Spleen (tissue), 11 donors: ENCODE data around the gene MARK2. TPM values are rescaled to one million over a fixed set of nuclear protein-coding genes. Genes with fewer than 3 reads are reported as not detected.

ENCODE experiments used
- DNase-seq: peaks from one replicate; pipeline ENCODE4 v3.0.0-alpha.2; 2020
- H3K27ac ChIP-seq, 8 donors: fragments of 200-600 bp; sonication (generic) in 7 of 8; 1 replicate in 4 of 8; 2 replicates in 4 of 8; pipeline versions ENCODE4 v1.5.0 to v1.8.0; 2016 to 2021; ENCODE audit warnings: inconsistent platforms in 4 of 8, mild to moderate bottlenecking in 4 of 8, moderate library complexity in 1 of 8
- H3K27me3 ChIP-seq, 7 donors: fragments of 200-600 bp; sonication (generic) in 6 of 7; replicated peaks in 1 of 7; 1 replicate in 4 of 7; 2 replicates in 3 of 7; pipeline versions ENCODE4 v1.5.0 to v1.8.0; 2016 to 2021; ENCODE audit warnings: inconsistent platforms in 3 of 7, mild to moderate bottlenecking in 1 of 7
- H3K36me3 ChIP-seq, 6 donors: fragments of 200-600 bp; sonication (generic) in 5 of 6; 1 replicate in 4 of 6; 2 replicates in 2 of 6; pipeline versions ENCODE4 v1.5.0 to v1.8.0; 2016 to 2021; ENCODE audit warnings: inconsistent platforms in 2 of 6
- H3K4me1 ChIP-seq, 6 donors: fragments of 200-600 bp; sonication (generic) in 5 of 6; 1 replicate in 3 of 6; 2 replicates in 3 of 6; pipeline versions ENCODE4 v1.5.0 to v1.8.0; 2016 to 2021; ENCODE audit warnings: inconsistent platforms in 3 of 6
- H3K4me3 ChIP-seq, 8 donors: fragments of 200-600 bp; sonication (generic) in 7 of 8; 1 replicate in 4 of 8; 2 replicates in 4 of 8; pipeline versions ENCODE4 v1.5.0 to v1.8.0; 2016 to 2021; ENCODE audit warnings: inconsistent platforms in 4 of 8, mild to moderate bottlenecking in 4 of 8, moderate library complexity in 2 of 8
- H3K9me3 ChIP-seq, 8 donors: fragments of 200-600 bp; sonication (generic) in 7 of 8; 1 replicate in 4 of 8; 2 replicates in 4 of 8; pipeline versions ENCODE4 v1.5.0 to v1.8.0; 2016 to 2021; ENCODE audit warnings: inconsistent platforms in 4 of 8
- POLR2A ChIP-seq, 3 donors: fragments of 450-650 bp; IDR thresholded peaks; one replicate each; pipeline ENCODE4 v1.5.1; 2017; ENCODE audit warnings: antibody characterized with exemption in 3 of 3, mild to moderate bottlenecking in 1 of 3
- POLR2AphosphoS5 ChIP-seq, 3 donors: sonication (generic); formaldehyde crosslinking; IDR thresholded peaks; one replicate each; pipeline ENCODE4 v1.5.1; 2017; ENCODE audit warnings: antibody characterized with exemption in 3 of 3
- WGBS, 5 donors: extraction: QIAGEN DNeasy Blood & Tissue Kit in 3 of 5; methylation state at CpG; one replicate each; pipeline versions ENCODE4 v1.1.5 to v1.1.7; 2013 to 2018; 5-methylcytosine and 5-hydroxymethylcytosine counted together
- intact Hi-C: fragments of 100-400 bp; cut with DNase I; formaldehyde crosslinking; loops from one replicate; pipeline ENCODE4 v1.15.0; 2023; ENCODE audit warnings: low total_unique reads
- polyA plus RNA-seq, 3 donors: library from polyadenylated mRNA; stranded (reverse); fragments of 200-250 nt; gene quantifications; one replicate each; pipeline ENCODE4 v1.2.1, GENCODE V29; 2013
- total RNA-seq, 7 donors: library from RNA; depleted of rRNA in 3 of 7; stranded (reverse); fragments of >200 nt in 3 of 7; fragmentation: NEBNext Ultra II Directional in 4 of 7; extraction: Animal tissue kit (Norgen Biotek cat#: 25700) in 4 of 7; gene quantifications; one replicate each; pipeline versions ENCODE4 v1.1.0 to v1.2.1, GENCODE V29; 2016 to 2021
- TF ChIP-seq, protein P1 (sequence below), 11 experiments: fragments of 200-600 bp in 7 of 11; fragments of 450-650 bp in 4 of 11; sonication (generic) in 4 of 11; IDR thresholded peaks in 8 of 11; conservative IDR thresholded peaks in 3 of 11; 1 replicate in 7 of 11; 2 replicates in 4 of 11; pipeline versions ENCODE4 v1.4.0 to v1.8.0; 2016 to 2021; ENCODE audit warnings: antibody characterized with exemption in 11 of 11, inconsistent platforms in 4 of 11, mild to moderate bottlenecking in 1 of 11
- donor health status: healthy with polysubstance abuse.
- donor health status: DM: no; HTN: no; CAD: no; lungs with moderate emphysema.
- donor health status: DM: no; HTN: no; CAD: no.
- donor health status: Bipolar disorder and iron deficiency.
- donor health status: healthy.
- donor health status: DM: no; HTN: no; CAD: no.
- donor health status: DM: yes; HTN: yes; CAD: no.

MARK2 gene
- total and polyA plus RNA-seq, 10 donors, result 6.9 to 67.3 (median 45.3) TPM

DNA sequence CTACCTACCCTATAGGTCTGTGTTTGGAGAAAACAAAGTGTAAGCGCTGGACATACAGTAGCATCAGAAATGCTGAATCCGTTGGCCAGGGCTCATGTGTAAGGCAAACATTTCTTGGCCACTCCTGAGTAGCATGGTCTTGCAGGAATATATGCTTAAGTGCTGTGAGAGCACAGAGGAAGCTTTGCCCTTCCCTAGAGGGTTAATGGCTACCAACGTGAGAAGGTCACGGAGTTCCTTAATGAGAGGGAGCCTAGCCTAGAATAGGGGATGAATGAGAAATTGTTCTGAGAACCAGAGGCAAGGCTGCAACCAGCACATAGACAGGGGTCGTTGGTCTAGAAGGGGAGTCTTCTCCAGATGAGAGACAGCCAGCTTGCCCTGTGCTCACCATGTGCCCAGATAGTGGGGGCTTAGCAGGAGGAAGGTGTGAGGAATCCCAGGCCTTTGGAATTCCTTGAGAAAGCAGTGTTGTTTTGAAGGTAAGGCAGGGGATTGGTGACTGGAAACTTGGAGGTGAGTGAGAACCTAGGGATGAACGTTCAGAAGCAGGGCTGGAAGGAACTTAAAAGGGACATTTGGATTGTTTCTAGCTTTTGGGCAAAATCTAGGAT, 48.6 kb downstream of the MARK2 start:
- 34 to 52% (median 44%) methylated on average over 6 of the region's 6 CpGs for WGBS, 5 donors
- TF ChIP-seq POLR2AphosphoS5 (IDR thresholded peaks at IDR 0.05) (no peak), POLR2A (IDR thresholded peaks at IDR 0.05) (no peak)
- TF ChIP-seq, protein P1, sequence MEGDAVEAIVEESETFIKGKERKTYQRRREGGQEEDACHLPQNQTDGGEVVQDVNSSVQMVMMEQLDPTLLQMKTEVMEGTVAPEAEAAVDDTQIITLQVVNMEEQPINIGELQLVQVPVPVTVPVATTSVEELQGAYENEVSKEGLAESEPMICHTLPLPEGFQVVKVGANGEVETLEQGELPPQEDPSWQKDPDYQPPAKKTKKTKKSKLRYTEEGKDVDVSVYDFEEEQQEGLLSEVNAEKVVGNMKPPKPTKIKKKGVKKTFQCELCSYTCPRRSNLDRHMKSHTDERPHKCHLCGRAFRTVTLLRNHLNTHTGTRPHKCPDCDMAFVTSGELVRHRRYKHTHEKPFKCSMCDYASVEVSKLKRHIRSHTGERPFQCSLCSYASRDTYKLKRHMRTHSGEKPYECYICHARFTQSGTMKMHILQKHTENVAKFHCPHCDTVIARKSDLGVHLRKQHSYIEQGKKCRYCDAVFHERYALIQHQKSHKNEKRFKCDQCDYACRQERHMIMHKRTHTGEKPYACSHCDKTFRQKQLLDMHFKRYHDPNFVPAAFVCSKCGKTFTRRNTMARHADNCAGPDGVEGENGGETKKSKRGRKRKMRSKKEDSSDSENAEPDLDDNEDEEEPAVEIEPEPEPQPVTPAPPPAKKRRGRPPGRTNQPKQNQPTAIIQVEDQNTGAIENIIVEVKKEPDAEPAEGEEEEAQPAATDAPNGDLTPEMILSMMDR (IDR thresholded peaks at IDR 0.05 in 8 of 11, conservative IDR thresholded peaks at IDR 0.05 in 3 of 11), result no peak
- H3K4me1 ChIP-seq, result peaks cover 41 to 100% (median 78%) of the 10 kb centered on the region in 6 donors
- H3K4me3 ChIP-seq, result peak overlapping the region in 4 of 8 donors; percentile 41 to 71 (median 52)
- no peaks in the 10 kb centered on the region for H3K9me3 ChIP-seq
- H3K36me3 ChIP-seq, result peaks cover 0 to 24% (median 2%) of the 10 kb centered on the region in 6 donors
- peak overlapping the region; percentile 74 to 93 (median 86) for H3K27ac ChIP-seq
- no peaks in the 10 kb centered on the region for H3K27me3 ChIP-seq
- no peak for DNase-seq
- intact Hi-C loops, result no loop called here

DNA sequence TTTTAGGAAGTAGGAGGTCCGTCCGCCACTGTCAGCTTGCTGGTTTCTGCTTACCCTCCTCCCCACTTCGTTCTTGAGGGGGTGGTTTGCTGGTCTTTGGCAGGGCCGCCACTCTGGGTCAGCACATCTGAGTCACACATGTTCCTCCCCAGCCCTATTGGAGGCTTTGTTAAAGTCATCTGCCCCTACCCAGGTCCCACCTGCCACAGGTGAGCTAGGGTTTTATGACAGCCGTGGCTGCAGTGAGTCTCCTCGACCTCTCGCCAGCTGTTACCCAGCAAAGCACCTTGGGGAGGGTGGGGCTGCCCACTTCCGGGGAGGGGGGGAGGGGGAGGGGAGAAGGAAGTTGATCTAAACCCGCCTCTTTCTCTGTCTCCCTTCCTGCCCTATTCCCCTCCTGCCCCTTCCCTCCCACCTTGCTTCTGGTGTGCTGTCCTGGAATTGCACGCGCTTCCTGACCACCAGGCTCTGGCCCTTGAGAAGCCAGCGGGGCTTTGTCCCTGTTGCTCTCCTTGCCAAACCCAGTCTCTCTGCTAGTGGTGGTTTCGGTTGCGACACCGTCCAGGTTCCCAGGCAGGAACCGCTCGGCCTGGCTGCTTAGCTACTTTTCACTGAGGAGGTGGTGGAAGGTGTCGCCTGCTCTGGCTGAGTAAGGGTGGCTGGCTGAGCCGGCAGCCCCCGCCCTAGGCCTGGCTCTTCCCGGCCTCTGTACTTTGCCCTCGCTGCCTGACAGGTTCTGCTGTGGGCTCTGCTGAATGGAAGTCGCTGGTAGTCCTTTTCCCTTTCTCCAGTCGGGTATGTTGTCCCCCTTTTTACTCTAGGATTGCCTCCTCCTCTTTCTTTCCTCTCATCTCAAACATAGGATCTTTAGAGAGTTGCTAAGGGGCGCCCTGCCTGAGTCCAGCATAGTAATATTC, 49.5 kb downstream of the MARK2 start:
- peak; percentile 92 for DNase-seq

DNA sequence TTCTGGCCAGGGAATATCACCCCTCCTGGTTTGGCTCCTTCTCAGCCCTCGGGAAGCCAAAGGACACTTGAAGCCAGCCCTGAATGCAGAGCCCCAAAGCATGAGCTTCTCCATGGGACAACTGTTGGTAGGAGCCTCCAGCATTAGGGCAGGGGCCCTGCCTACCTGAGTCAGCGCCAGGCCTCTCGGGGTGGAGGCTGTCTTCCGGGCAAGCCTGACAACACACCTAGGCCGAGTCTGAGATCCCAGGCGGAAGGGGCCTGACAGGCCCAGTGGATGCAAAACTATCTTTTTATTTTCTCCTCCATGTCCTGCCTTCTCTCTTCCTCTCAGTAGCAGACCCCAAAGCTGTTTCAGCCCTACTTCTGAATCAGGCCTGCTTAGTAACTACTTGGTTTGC, 50.4 kb downstream of the MARK2 start:
- intact Hi-C loops, result no loop called here
- Histone ChIP-seq H3K27me3 (no peaks in the 10 kb centered on the region), H3K4me1 (peaks cover 36 to 98% (median 61%) of the 10 kb centered on the region in 6 donors), H3K27ac (peak overlapping the region in 7 of 8 donors; percentile 76 to 93 (median 86)), H3K4me3 (peak overlapping the region in 4 of 8 donors; percentile 41 to 71 (median 47)), H3K9me3 (no peaks in the 10 kb centered on the region), H3K36me3 (peaks cover 0 to 35% (median 2%) of the 10 kb centered on the region in 6 donors)
- no peak for TF ChIP-seq POLR2AphosphoS5 (IDR thresholded peaks at IDR 0.05)
- DNase-seq, result no peak
- WGBS, 5 donors, result 87 to 97% (median 93%) methylated on average over 5 to 6 of the region's 6 CpGs

More for the DNA sequence above, 49.5 kb downstream of the MARK2 start:
- TF ChIP-seq POLR2AphosphoS5 (IDR thresholded peaks at IDR 0.05) (peak; percentile 34 to 67 (median 61)), POLR2A (IDR thresholded peaks at IDR 0.05) (no peak)
- TF ChIP-seq, protein P1 (IDR thresholded peaks at IDR 0.05 in 8 of 11, conservative IDR thresholded peaks at IDR 0.05 in 3 of 11), result peak in 1 of 11 experiments; percentile 9
- Histone ChIP-seq H3K4me1 (peaks cover 36 to 100% (median 69%) of the 10 kb centered on the region in 6 donors), H3K9me3 (no peaks in the 10 kb centered on the region), H3K27me3 (no peaks in the 10 kb centered on the region), H3K4me3 (peak overlapping the region; percentile 11 to 71 (median 42)), H3K27ac (peak overlapping the region; percentile 74 to 93 (median 86)), H3K36me3 (peaks cover 0 to 26% (median 2%) of the 10 kb centered on the region in 6 donors)
- intact Hi-C loops, result no loop called here
- 10 to 22% (median 11%) methylated on average over 24 to 25 of the region's 25 CpGs for WGBS, 5 donors

DNA sequence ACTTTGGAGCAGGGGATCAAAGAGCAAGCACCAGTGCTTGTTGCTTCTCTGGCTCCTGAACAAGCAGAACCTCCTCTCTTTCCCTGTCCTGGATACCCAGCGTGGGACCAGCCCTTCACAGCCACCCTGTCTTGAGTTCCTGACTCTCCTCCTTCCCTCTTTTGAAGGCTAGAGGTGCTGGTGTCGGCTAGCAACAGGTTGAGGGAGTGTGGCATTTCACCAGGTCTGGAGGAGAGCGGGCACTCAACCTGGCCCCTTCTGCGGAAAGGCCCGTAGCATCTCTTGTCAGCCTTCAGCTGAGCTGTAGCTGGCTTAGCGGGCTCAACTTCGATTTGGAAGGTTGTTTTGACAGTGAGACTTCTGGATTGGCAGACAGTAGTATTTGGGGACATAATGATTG, 51.5 kb downstream of the MARK2 start:
- Histone ChIP-seq H3K36me3 (peaks cover 0 to 39% (median 9%) of the 10 kb centered on the region in 6 donors), H3K4me1 (peaks cover 36 to 96% (median 59%) of the 10 kb centered on the region in 6 donors), H3K27me3 (no peaks in the 10 kb centered on the region), H3K9me3 (no peaks in the 10 kb centered on the region), H3K27ac (peak overlapping the region in 3 of 8 donors; percentile 87 to 93 (median 92)), H3K4me3 (peak overlapping the region in 1 of 8 donors; percentile 71)
- 74 to 92% (median 86%) methylated on average over 7 of the region's 7 CpGs for WGBS, 5 donors
- intact Hi-C loops, result no loop called here
- TF ChIP-seq POLR2AphosphoS5 (IDR thresholded peaks at IDR 0.05) (no peak), POLR2A (IDR thresholded peaks at IDR 0.05) (no peak)
- TF ChIP-seq, protein P1 (IDR thresholded peaks at IDR 0.05 in 8 of 11, conservative IDR thresholded peaks at IDR 0.05 in 3 of 11), result no peak
- DNase-seq, result no peak
